Small intestine (tissue), 7 donors: ENCODE data around the gene TJAP1. TPM values are rescaled to one million over a fixed set of nuclear protein-coding genes. Genes with fewer than 3 reads are reported as not detected.
A peak's percentile ranks its signal among the peaks of the same experiment; 100 is the strongest.
"Not testable (repeated sequence)": the region's sequence is repeated elsewhere in the genome, so short reads cannot be mapped to it uniquely, and the experiment has no call there.

Experiments used
- DNase-seq, 2 donors: peaks; one replicate each; pipeline versions ENCODE4 v3.0.0 to v3.0.0-alpha.2; 2013
- FAIRE-seq: peaks from 2 replicates; lab custom pipeline; 2012; peaks lifted over from hg19 to GRCh38; lab: Jason Lieb, UNC
- H3K27ac ChIP-seq, 3 donors: one replicate each; pipeline ENCODE4 v1.5.1; 2013; ENCODE audit warnings: low read length in 2 of 3, mild to moderate bottlenecking in 2 of 3, control low read depth in 1 of 3, inconsistent platforms in 1 of 3, low read depth in 1 of 3, moderate library complexity in 1 of 3
- H3K27me3 ChIP-seq, 3 donors: one replicate each; pipeline ENCODE4 v1.6.1; 2013; ENCODE audit warnings: low read length in 3 of 3, inconsistent platforms in 1 of 3; ENCODE audit not compliant: control insufficient read depth in 3 of 3, insufficient read depth in 3 of 3
- H3K36me3 ChIP-seq, 3 donors: one replicate each; pipeline ENCODE4 v1.6.1; 2013; ENCODE audit warnings: low read length in 3 of 3, inconsistent platforms in 1 of 3, low read depth in 1 of 3, mild to moderate bottlenecking in 1 of 3, moderate library complexity in 1 of 3; ENCODE audit not compliant: control insufficient read depth in 3 of 3, insufficient read depth in 2 of 3
- H3K4me1 ChIP-seq, 3 donors: one replicate each; pipeline ENCODE4 v1.6.1; 2013; ENCODE audit warnings: low read length in 2 of 3, inconsistent platforms in 1 of 3, low read depth in 1 of 3, mild to moderate bottlenecking in 1 of 3, moderate library complexity in 1 of 3; ENCODE audit not compliant: control insufficient read depth in 3 of 3, insufficient read depth in 2 of 3
- H3K4me3 ChIP-seq, 3 donors: one replicate each; pipeline ENCODE4 v1.5.1; 2013; ENCODE audit warnings: low read length in 3 of 3, control low read depth in 1 of 3, inconsistent platforms in 1 of 3, low read depth in 1 of 3, mild to moderate bottlenecking in 1 of 3, moderate library complexity in 1 of 3
- H3K9me3 ChIP-seq, 2 donors: one replicate each; pipeline ENCODE4 v1.6.1; 2013; ENCODE audit warnings: low read depth in 1 of 2, low read length in 1 of 2; ENCODE audit not compliant: control insufficient read depth in 2 of 2, insufficient read depth in 1 of 2
- WGBS, 3 donors: extraction: QIAGEN DNeasy Blood & Tissue Kit; methylation state at CpG; one replicate each; pipeline ENCODE4 v1.1.7; 2013; 5-methylcytosine and 5-hydroxymethylcytosine counted together
- polyA plus RNA-seq, 4 donors: library from polyadenylated mRNA; stranded (reverse) in 3 of 4; unstranded in 1 of 4; fragments of 200-250 nt in 3 of 4; fragments of 120-200 nt in 1 of 4; gene quantifications; one replicate each; pipeline versions ENCODE4 v1.2.1 to v1.2.3, GENCODE V29; 2013
- donor health status: healthy with polysubstance abuse.
- donor health status: control.
- donor health status: control.
- donor health status: Bipolar disorder and iron deficiency.
- donor health status: healthy.

TJAP1 gene
- polyA plus RNA-seq, 4 donors = 17.2 to 34.5 (median 29.8) TPM

GRCh38 chr6:43496370-43497128, 19.2 kb downstream of the TJAP1 start:
- H3K4me1 ChIP-seq = peaks cover 13 to 53% (median 23%) of the 10 kb centered on the region in 3 donors
- no peaks in the 10 kb centered on the region for H3K27me3 ChIP-seq
- no peaks in the 10 kb centered on the region for H3K9me3 ChIP-seq
- H3K4me3 ChIP-seq = no peak overlapping the region
- peaks cover 8 to 85% (median 16%) of the 10 kb centered on the region in 3 donors for H3K36me3 ChIP-seq
- WGBS, 3 donors = 72 to 84% (median 77%) methylated on average over 16 to 18 of the region's 18 CpGs
- no peak for FAIRE-seq
- H3K27ac ChIP-seq = no peak overlapping the region
- peak in 1 of 2 donors; percentile 62 for DNase-seq

- Histone ChIP-seq H3K4me3 (no peak overlapping the region), H3K9me3 (no peaks in the 10 kb centered on the region), H3K4me1 (peaks cover 9 to 49% (median 20%) of the 10 kb centered on the region in 3 donors), H3K36me3 (peaks cover 8 to 82% (median 16%) of the 10 kb centered on the region in 3 donors), H3K27ac (no peak overlapping the region), H3K27me3 (no peaks in the 10 kb centered on the region)
- FAIRE-seq (no peak), DNase-seq (no peak)
- WGBS, 3 donors = 92 to 94% (median 94%) methylated on average over 6 of the region's 6 CpGs
Observed at GRCh38 chr6:43497129-43497396, 19.7 kb downstream of the TJAP1 start.

- WGBS, 3 donors = 94 to 97% (median 95%) methylated on average over 12 of the region's 12 CpGs
- no peak for FAIRE-seq
- peaks cover 8 to 42% (median 16%) of the 10 kb centered on the region in 3 donors for H3K4me1 ChIP-seq
- H3K9me3 ChIP-seq = no peaks in the 10 kb centered on the region
- no peak overlapping the region for H3K27ac ChIP-seq
- DNase-seq = no peak
- H3K4me3 ChIP-seq = no peak overlapping the region
- no peaks in the 10 kb centered on the region for H3K27me3 ChIP-seq
- peaks cover 8 to 82% (median 17%) of the 10 kb centered on the region in 3 donors for H3K36me3 ChIP-seq
Observed at GRCh38 chr6:43497689-43498088, 20.3 kb downstream of the TJAP1 start.

- H3K9me3 ChIP-seq, H3K27me3 ChIP-seq, H3K27ac ChIP-seq, FAIRE-seq, H3K4me3 ChIP-seq, DNase-seq: not testable (repeated sequence)
- Histone ChIP-seq H3K36me3 (peaks cover 8 to 86% (median 18%) of the 10 kb centered on the region in 3 donors), H3K4me1 (peaks cover 8 to 36% (median 12%) of the 10 kb centered on the region in 3 donors)
- 97% methylated on average over 5 of the region's 5 CpGs for WGBS, 3 donors
Observed at GRCh38 chr6:43498291-43498690, 20.9 kb downstream of the TJAP1 start.

GRCh38 chr6:43499028-43499815, 21.9 kb downstream of the TJAP1 start:
- Histone ChIP-seq H3K4me1 (peaks cover 8 to 27% (median 8%) of the 10 kb centered on the region in 3 donors), H3K27me3 (no peaks in the 10 kb centered on the region), H3K36me3 (peaks cover 8 to 91% (median 23%) of the 10 kb centered on the region in 3 donors), H3K27ac (peak overlapping the region in 1 of 3 donors; percentile 15), H3K9me3 (no peaks in the 10 kb centered on the region), H3K4me3 (no peak overlapping the region)
- DNase-seq (no peak), FAIRE-seq (no peak)
- 87 to 91% (median 88%) methylated on average over 12 of the region's 12 CpGs for WGBS, 3 donors

GRCh38 chr6:43500921-43501320, 23.6 kb downstream of the TJAP1 start:
- H3K4me3 ChIP-seq = no peak overlapping the region
- no peak overlapping the region for H3K27ac ChIP-seq
- no peaks in the 10 kb centered on the region for H3K27me3 ChIP-seq
- peaks cover 0 to 10% (median 0%) of the 10 kb centered on the region in 3 donors for H3K4me1 ChIP-seq
- FAIRE-seq (no peak), DNase-seq (no peak)
- H3K9me3 ChIP-seq = no peaks in the 10 kb centered on the region
- 95 to 100% (median 98%) methylated on average over 3 of the region's 3 CpGs for WGBS, 3 donors
- peaks cover 10 to 93% (median 23%) of the 10 kb centered on the region in 3 donors for H3K36me3 ChIP-seq

- peaks cover 0 to 8% (median 0%) of the 10 kb centered on the region in 3 donors for H3K4me1 ChIP-seq
- peaks cover 10 to 85% (median 23%) of the 10 kb centered on the region in 3 donors for H3K36me3 ChIP-seq
- H3K9me3 ChIP-seq = no peaks in the 10 kb centered on the region
- DNase-seq (no peak), FAIRE-seq (no peak)
- H3K27me3 ChIP-seq = no peaks in the 10 kb centered on the region
- WGBS, 3 donors = 78 to 92% (median 81%) methylated on average over 4 of the region's 4 CpGs
- no peak overlapping the region for H3K4me3 ChIP-seq
- H3K27ac ChIP-seq = no peak overlapping the region
Observed at GRCh38 chr6:43502666-43503065, 25.3 kb downstream of the TJAP1 start.

- DNase-seq (no peak), FAIRE-seq (no peak)
- Histone ChIP-seq H3K9me3 (no peaks in the 10 kb centered on the region), H3K4me3 (no peak overlapping the region), H3K36me3 (peaks cover 10 to 77% (median 23%) of the 10 kb centered on the region in 3 donors), H3K4me1 (peaks cover 0 to 8% (median 0%) of the 10 kb centered on the region in 3 donors), H3K27me3 (peaks cover 0 to 5% (median 0%) of the 10 kb centered on the region in 3 donors), H3K27ac (no peak overlapping the region)
- 93 to 95% (median 94%) methylated on average over 8 of the region's 8 CpGs for WGBS, 3 donors
Observed at GRCh38 chr6:43503443-43503842, 26.1 kb downstream of the TJAP1 start.
